HG03442 (cell line): ENCODE data around the gene CLCA1.

Experiments
- ATAC-seq: cut with Tn5 transposase; IDR thresholded peaks from one replicate; pipeline ENCODE4 v1.9.1; 2021; ENCODE audit warnings: mild to moderate bottlenecking, moderate library complexity; ENCODE audit not compliant: unreplicated experiment

The CLCA1 gene

DNA sequence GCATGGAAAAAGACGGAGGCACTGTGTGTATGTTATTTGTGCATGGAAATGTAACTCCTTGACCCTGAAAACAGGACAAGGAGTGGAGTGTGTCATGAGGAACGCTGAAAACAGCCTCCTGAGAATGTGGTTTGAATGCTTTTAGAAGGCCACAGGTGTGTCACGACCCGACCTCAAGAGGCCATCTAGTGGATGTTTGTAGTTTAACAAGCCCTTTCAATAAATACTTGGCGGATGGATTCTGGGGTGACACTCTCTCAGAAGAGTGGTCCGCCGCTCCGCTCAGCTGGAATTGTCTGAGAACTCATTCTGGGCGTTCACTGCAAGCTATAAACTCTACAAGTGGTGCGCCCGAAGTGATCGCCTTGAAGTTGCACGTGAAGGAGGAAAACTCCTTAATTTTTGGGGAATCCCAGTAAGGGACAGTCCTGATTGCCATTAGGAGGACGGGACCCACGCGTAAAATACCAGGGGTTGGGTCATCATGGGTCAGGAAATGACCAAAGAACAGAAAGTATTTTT is 33.5 kb downstream of the CLCA1 start:
- peak; percentile 74 for ATAC-seq

DNA sequence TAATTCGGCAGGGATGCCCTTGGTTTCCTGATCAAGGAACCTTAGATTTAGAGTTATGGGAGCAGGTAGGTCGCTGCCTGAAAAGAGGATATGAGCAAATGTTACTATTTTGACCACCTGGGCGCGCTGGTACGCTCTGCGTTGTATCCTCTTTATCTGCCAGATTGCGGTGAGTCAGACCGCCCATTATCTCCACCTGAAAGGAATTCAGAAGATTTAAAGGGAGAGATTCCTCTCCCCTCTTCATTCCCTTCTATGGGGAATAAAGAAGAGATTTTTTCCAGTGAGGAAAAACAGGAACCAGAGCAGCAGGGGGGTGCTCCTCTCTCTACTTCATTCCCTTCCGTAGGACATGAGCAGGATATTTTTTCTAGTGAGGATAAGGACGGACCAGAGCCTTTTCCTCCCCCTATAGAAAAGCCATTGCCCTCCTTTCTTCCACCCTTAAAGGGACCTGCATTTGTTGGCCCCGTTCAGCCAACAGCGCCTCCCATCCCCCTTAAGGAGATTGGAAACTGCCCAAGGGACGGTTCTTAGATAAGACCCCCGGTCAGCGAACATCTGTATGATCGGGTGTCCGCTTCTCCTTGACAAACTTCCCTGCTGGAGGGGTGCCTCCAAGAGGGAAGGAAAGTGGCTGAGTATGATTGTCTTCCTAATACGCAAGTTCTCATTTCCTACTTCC is 34.1 kb downstream of the CLCA1 start:
- ATAC-seq = peak; percentile 33

DNA sequence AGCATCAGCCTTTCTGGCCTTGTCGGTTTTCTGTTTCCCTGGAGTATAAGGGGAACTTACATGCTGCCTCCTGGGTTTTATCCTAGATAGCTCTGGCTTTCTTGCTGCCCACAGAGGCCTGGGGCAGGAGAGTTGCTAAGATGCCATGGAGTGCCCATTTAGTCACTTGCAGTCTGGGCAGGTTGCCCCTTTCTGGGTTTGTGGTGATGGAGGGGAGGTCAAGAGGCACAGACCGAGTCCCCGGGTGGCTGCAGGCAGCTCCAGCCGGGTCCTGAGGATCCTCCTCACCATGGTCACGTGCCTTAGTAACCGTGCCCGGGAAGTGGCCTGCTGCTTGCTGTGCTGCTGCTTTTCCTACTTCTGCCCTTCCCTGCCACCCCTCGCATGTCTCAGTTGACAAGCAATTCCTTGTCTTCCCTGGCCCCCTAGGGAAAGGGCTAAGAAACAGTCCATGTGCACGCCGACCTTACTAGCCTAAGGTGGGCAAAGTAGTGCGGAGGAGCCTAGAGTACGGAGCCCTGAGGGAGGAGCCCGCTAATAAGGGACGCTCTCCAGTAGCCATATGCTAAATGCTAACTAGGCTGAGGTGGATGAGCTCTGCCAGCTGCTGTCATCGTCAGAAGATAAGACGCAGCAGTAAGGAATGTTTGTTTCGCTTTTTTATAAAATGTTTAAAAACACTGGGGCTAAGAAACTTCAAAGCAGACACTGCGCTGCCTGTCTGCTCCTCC is 34.8 kb downstream of the CLCA1 start:
- no peak for ATAC-seq

DNA sequence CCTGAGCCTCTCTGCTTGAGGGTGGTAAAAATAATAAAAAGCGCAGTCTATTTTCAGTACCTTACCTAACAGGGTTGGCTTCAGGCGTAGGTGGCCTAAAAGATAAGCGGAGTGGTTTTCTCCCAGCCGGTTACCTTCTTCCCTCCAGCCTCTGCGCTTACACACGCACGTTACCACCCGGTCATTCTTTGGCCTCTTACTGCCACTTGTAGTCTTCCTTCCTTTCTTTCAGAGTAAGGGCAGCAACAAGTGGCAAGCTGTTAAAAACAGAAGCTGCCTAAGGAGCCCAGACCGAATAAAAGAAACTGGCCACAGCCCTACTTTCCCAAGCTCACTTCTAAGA is 35.4 kb downstream of the CLCA1 start:
- ATAC-seq = no peak

DNA sequence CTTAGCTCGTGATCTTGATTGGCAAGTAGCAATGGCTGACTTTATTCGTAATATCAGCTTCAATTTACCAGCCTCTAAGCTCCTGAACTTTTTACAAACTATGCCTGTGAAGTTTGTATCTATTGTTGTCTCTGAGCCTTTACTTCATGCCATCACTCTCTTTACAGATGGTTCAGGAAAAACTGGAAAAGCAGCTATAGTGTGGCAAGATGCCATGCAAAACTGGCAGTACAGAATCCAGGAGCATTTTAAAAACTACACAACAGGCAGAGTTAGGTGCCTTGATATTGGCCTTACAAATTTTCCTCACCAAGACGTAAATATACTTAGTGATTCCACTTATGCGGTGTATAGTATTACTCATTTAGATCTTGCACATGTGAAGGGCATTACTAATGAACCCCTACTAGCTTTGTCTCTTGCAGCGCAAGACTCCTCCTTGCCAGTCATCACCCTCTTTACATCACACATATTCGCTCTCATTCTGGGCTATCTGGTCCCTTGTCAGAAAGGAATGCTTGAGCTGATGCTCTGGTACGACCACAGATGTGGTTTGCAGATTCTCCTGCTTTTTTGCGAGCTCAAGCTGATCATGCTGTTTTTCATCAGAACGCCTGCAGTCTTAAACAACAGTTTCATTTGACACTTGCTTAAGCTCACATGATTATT is 36.3 kb downstream of the CLCA1 start:
- ATAC-seq = no peak

DNA sequence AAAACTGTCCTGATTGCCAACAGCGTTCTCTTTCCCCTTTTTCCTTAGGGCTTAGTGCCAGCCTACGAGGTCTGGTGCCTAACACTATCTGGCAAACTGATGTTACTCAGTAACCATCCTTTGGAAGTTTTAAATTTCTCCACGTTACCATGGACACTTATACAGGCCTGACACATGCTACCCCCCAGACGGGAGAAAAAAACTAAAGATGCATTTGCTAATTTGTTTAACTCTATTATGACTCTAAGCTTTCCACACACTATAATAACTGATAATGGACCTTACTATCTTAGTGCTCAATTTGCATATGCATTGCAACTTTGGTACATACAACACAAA is 36.8 kb downstream of the CLCA1 start:
- ATAC-seq = no peak

DNA sequence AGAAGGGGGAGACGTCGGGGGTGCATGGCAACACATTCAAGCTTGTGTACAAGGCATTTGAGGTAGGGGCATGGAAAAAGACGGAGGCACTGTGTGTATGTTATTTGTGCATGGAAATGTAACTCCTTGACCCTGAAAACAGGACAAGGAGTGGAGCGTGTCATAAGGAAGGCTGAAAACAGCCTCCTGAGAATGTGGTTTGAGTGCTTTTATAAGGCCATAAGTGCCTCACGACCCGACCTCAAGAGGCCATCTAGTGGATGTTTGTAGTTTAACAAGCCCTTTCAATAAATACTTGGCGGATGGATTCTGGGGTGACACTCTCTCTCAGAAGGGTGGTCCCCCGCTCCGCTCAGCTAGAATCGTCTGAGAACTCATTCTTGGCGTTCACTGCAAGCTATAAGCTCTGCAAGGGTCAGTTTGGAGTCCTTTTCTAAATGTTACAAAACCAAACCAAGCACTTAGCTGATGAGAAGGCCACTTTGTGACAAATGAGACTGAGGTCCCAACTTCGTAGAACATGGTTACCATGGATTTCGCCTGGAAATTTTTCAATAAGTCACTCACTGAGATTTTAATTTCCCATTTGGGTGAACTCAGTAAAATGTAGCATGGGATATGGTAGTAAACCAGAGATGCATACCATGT is 39.3 kb downstream of the CLCA1 start:
- no peak for ATAC-seq

DNA sequence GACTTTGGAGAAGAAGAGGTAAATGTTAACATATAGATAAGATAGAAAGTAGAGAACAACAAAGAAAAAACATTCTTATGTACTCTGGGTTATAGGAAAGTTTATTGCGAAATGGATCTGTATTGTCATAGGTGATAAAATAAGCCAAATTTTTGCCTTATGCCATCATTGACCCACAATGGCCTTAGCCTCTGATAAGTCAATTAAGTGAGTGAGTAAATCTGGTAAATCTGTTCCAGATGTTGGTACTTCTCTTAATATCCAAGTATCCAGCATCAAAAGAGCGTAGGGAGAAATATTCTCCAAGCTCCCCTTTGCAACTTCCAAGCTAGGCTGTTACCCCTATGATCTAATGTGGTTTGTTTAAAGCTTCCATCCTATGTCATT is 39.8 kb downstream of the CLCA1 start:
- no peak for ATAC-seq

DNA sequence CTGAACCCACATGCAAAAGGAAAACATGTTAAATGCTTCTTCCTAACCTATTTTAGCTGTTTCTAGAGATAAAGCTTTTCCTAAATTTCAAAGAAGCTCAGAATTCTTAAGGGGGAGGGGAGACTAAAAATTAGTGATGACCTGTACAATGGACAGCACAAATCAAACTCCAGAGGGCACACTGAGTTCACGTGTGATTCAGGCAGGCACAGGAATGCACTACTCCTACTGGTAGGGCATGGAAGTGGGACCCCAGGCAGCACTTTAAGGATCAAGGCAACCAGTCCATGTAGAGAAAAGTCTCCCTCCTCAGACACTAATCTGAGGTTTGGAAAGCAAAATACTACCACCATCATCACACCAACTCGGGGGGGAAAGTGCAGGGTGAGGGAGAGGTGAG is 46.9 kb downstream of the CLCA1 start:
- no peak for ATAC-seq

DNA sequence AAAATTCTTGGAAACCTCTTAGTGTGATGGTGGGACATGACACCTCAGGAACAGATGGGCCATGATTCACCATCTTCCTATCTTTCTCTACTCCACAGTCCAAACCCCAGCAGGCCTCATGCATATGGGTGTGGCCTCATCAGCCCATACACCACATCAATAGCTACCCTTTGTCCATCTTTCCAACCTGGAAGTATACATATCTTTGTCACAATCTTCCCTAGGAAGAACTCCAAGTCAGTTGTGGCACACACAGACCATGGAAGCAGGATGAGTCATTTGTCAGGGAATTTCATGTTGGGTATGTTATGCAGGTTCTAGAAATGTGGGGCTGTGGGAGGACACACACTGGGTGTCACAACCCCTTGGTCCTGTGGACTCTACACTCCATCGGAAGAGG is 47.6 kb downstream of the CLCA1 start:
- ATAC-seq = no peak

DNA sequence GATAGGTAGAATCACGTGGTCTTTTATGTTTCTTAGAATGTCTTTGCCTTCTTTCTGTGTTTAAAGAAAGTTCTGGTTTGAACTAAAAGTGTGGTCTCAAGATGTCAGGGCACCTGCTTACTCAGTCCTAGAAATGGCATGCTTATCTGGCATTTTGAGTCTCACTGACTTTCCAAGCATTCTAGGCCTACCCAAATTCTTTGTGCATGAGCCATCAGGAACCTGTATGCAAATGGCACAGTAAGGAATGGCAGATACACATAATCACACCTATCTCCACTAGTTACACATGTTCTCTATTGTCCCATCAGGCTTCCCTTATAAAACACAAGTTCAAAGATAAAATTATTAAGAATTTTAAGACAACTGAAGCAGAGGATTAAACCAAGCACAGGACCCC is 48.6 kb downstream of the CLCA1 start:
- no peak for ATAC-seq

DNA sequence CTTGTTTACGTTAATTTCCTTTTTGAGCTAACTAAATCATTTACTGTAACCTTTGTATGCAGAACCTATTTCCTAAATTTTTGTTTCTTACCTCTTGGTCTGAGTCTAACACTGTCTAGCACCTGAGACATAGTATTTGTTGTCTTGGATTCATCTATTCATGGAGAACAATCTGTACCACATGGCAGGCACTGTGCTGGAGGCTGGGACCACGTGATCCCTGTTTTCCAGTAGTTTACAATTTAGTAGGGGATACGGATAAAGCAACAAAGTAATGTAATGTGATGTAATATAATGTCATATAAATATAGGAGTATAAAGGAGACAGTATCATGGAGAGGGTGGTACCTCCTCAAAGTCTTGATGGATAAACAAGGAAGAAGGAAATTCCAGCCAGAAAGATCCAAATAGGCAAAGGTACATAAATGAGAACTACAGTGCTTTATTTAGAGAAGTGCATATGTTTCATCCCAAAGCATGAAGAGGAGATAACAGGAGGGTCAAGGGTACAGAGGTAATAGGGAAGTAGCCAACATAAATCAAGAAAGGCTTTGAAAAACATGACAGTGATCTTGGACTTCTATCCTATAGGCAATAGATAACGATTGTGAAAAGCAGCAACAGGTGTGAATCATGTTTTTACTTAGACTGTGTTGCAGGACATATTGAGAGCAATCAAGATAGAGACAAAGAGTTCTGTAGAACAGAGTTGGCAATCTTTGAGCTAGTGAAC is 52.2 kb downstream of the CLCA1 start:
- ATAC-seq = no peak

DNA sequence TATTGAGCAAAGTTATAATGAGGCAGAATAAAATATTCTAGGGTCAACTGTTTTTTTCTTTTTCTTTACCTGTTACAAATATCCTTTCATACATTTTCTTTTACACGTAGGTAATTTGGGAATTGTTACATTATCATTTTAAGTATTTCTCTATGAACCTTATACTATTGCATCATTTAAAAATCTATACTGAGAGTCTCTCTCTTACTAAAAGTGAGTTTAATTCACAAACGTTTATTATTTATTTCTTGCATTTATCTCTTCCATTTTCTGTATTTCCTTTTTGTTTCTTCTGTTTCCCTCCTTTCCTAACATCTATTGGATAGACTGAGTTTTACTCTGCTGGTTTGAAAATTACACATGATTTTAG is 52.8 kb downstream of the CLCA1 start:
- no peak for ATAC-seq

DNA sequence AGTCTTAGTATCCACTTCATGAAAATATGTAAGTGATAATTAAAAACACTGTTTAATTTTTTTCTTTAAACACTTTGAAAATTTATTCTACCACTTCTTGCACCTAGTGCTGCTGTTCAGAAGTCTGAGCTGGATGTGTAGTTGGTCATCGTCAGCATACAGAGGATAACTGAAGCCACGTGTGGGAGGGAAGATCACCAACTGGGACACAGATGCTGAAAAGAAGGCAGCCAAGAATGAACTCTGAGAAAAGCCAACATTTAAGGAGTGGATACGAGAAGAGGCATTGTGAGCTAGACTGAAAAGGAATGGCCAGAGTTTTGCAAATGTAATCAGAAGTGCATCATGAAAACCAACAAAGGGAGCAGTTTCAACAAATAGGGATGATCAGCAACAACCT is 53.5 kb downstream of the CLCA1 start:
- no peak for ATAC-seq

DNA sequence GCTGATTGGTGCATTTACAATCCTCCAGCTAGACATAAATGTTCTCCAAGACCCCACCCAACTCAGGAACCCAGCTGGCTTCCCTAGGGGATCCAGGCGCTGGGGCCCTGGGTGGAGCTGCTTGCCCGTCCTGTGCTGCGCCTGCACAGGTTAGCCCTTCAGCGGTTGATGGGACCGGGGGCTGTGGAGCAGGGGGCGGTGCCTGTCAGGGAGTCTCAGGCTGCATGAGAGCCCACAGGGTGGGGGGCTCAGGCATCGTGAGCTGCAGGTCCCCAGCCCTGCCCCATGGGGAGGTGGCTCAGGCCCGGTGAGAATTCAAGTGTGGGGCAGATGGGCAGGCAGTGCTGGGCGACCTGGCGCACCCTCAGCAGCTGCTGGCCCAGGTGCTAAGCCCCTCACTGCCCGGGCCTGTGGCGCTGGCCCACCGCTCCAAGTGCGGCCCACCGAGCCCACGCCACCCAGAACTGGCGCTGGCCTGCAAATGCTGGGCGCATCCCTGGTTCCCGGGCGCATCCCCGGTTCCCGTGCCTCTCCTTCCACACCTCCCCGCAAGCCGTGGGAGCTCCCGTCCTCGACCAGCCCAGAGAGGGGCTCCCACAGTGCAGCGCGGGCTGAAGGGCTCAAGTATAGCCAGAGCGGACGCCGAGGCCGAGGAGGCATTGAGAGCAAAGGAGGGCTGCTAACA is 55.1 kb downstream of the CLCA1 start:
- no peak for ATAC-seq

DNA sequence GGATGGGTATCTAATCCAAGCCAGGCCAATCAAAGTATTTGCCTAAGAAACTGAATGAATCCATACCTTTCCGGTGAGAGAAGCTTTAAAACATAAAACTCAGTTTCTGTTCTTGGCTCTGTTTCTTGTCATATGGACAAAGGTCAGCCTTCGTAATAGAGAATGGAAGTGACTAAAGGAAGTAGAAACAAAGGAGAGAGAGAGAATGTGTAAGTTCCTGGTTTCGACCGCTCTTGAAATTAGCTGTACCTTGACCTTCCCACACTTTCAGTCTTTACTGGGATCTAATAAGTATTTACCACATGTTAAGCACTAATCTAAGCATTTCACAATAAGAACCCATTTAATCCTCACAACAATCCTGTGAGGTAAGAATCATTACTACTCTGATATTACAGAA is 58.6 kb downstream of the CLCA1 start:
- ATAC-seq = no peak

DNA sequence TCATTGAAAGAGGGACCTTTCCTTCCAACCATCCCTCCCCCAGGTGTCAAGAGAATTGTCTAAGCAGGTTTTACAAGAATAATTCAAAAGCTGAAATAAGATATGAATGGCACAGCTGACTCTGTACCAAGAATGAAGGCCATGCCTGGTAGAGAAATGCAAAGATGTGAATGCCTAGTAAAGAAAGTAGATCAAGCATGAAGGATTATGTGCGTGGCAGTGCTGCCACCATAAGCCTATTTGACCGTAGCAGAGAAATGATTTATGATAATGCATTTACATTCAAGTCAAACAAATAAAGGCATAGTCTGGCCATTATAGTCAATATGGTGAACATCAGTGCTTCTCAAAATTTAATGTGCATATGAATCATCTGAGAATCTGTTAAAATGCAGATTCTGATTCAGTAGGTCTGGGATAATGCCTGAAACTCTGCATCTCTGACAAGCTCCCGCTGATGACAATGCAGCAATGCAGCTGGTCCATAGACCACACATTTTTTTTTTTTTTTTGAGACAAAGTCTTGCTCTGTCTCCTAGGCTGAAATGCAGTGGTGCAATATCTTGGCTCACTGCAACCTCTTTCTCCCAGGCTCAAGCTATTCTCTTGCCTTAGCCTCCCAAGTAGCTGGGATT is 61.6 kb downstream of the CLCA1 start:
- no peak for ATAC-seq

DNA sequence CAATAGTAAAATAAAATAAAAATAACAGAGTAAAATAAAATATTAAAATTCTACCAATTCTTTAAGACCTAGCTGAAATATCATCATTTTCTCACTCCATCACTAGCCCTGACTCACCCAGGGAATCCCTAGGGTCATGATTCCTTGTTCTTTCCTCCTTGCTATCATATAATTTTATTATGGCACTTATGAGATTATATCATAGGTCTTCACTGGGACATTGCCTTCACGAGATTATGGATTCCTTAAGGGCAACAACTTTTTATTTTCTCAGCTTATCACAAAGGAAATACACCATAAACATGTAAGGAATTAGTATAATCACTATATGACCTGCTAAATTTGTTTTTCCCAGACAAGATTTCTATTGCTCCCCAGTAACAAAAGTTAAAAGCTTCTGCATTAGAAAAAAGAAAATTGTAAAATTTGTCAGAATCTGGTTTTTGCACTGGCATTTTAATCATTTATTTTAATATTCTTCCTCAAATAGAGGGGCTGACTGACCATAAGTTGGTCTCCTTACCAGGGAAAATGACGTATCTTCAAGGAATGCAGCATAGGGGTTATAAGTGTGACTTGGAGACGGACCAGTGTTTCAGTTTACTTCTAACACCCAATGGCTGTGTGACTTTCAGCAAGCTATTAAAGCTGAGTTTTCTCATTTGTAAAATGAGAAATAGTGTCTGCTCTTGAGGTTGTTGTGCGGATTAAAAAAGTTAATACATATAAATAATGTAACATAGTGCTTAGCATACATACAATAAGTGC is 69.4 kb downstream of the CLCA1 start:
- no peak for ATAC-seq

DNA sequence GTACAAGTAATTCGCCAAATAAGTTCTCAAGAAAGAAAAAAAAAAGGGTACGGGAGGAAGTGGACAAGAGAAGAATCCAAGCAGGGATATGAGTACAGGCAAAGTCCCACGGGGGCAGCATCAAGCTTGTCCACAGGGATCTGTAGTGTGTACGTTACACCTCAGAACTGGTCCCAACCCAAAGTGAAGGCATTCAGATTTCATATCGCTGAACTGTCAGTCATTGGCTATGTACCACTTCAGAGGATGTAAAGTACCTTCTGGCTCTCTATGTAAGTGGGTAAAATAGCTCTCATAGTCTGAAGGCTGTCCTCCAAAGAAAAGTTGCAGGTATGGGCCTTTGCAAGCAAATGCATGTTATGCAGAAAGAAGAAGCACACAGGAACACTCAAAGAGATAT is 70.0 kb downstream of the CLCA1 start:
- no peak for ATAC-seq
